K562 (cell line): Measurements from ENCODE around the gene MAP10. TPM values are rescaled to one million over a fixed set of nuclear protein-coding genes. Genes with fewer than 3 reads are reported as not detected.

Experiments used
- CCNT2 ChIP-seq: IDR thresholded peaks from 2 replicates; pipeline ENCODE4 v1.6.1; 2011; ENCODE audit warnings: borderline replicate concordance, low read depth, mild to moderate bottlenecking, moderate library complexity, mixed read lengths, low read length; ENCODE audit not compliant: insufficient read length; ENCODE audit errors: extremely low read depth
- HBP1 ChIP-seq: fragments of 450-650 bp; formaldehyde crosslinking; IDR thresholded peaks from 2 replicates; pipeline ENCODE4 v1.4.0; 2022; ENCODE audit warnings: missing genetic modification characterization
- NFIC ChIP-seq: fragments of 450-650 bp; IDR thresholded peaks from 2 replicates; pipeline ENCODE4 v1.6.1; 2017; ENCODE audit warnings: mild to moderate bottlenecking, inconsistent platforms
- PBX2 ChIP-seq, 2 experiments: IDR thresholded peaks in 1 of 2; conservative IDR thresholded peaks in 1 of 2; 2 replicates each; pipeline ENCODE4 v1.6.1; 2016; ENCODE audit warnings: low read depth in 2 of 2, mild to moderate bottlenecking in 1 of 2, missing compliant biosample characterization in 1 of 2, missing genetic modification characterization in 1 of 2, moderate library complexity in 1 of 2
- PCBP2 ChIP-seq: fragments of 200-400 bp; formaldehyde crosslinking; IDR thresholded peaks from 2 replicates; pipeline ENCODE4 v1.6.1; 2018; ENCODE audit warnings: low read length, low read depth, mild to moderate bottlenecking, moderate library complexity; ENCODE audit not compliant: poor library complexity, severe bottlenecking
- PHF21A ChIP-seq: fragments of 450-650 bp; IDR thresholded peaks from 2 replicates; pipeline ENCODE4 v1.6.1; 2017; ENCODE audit warnings: low read depth, borderline replicate concordance
- PHF8 ChIP-seq: fragments of 200-600 bp; sonication (generic); IDR thresholded peaks from 2 replicates; pipeline ENCODE4 v1.6.1; 2012; ENCODE audit warnings: mixed run types, mild to moderate bottlenecking, inconsistent platforms, low read length, moderate library complexity, borderline replicate concordance
- POLR2B ChIP-seq: fragments of 450-650 bp; IDR thresholded peaks from 2 replicates; pipeline ENCODE4 v1.6.1; 2018; ENCODE audit warnings: low read depth; ENCODE audit not compliant: partially characterized antibody
- PYGO2 ChIP-seq: fragments of 450-650 bp; IDR thresholded peaks from 2 replicates; pipeline ENCODE4 v1.6.1; 2016; ENCODE audit warnings: mild to moderate bottlenecking, missing genetic modification characterization, moderate library complexity, missing compliant biosample characterization
- RBM39 ChIP-seq: fragments of 200-400 bp; formaldehyde crosslinking; optimal IDR thresholded peaks from 2 replicates; pipeline ENCODE3; 2018; ENCODE audit warnings: low read depth, low read length
- SETDB1 ChIP-seq: IDR thresholded peaks from one replicate; pipeline ENCODE4 v1.6.1; 2012; ENCODE audit warnings: low read length, control low read depth, inconsistent platforms
- SFPQ ChIP-seq: fragments of 200-400 bp; formaldehyde crosslinking; IDR thresholded peaks from 2 replicates; pipeline ENCODE4 v1.6.1; 2017; ENCODE audit warnings: mild to moderate bottlenecking, low read depth, low read length, moderate library complexity
- SMARCB1 ChIP-seq: IDR thresholded peaks from 2 replicates; pipeline ENCODE4 v1.6.1; 2011; ENCODE audit warnings: improper control_type of control experiment, low read depth; ENCODE audit not compliant: insufficient read length
- TEAD1 ChIP-seq, 2 experiments: fragments of 450-650 bp in 1 of 2; sonication (generic) in 1 of 2; formaldehyde crosslinking; IDR thresholded peaks; 2 replicates each; pipeline versions ENCODE4 v1.4.0 to v1.8.0; 2020 to 2022; ENCODE audit warnings: mild to moderate bottlenecking in 2 of 2, missing genetic modification reagents in 1 of 2
- YBX1 ChIP-seq: fragments of 450-650 bp; IDR thresholded peaks from 2 replicates; pipeline ENCODE4 v1.7.1; 2016; ENCODE audit warnings: mild to moderate bottlenecking
- ZBTB26 ChIP-seq: fragments of 450-650 bp; formaldehyde crosslinking; IDR thresholded peaks from 2 replicates; pipeline ENCODE4 v1.4.0; 2022; ENCODE audit warnings: missing genetic modification characterization
- ZBTB8A ChIP-seq: fragments of 450-650 bp; IDR thresholded peaks from 2 replicates; pipeline ENCODE4 v1.6.1; 2018; ENCODE audit warnings: mild to moderate bottlenecking, moderate library complexity; ENCODE audit not compliant: partially characterized antibody
- ZNF124 ChIP-seq: sonication (generic); formaldehyde crosslinking; IDR thresholded peaks from 2 replicates; pipeline ENCODE4 v1.8.1; 2022; ENCODE audit warnings: missing genetic modification reagents
- ZNF766 ChIP-seq: fragments of 200-800 bp; sonication (Bioruptor generic); conservative IDR thresholded peaks from 2 replicates; pipeline ENCODE4 v1.6.1; 2016; ENCODE audit warnings: missing genetic modification characterization, missing compliant biosample characterization
- ZNF780A ChIP-seq: fragments of 250-450 bp; sonication (Bioruptor Pico); IDR thresholded peaks from 2 replicates; pipeline ENCODE4 v1.5.0; 2021; ENCODE audit warnings: mild to moderate bottlenecking
- polyA plus RNA-seq, 8 experiments: library from polyadenylated mRNA; depleted of rRNA in 4 of 8; stranded (reverse) in 5 of 8; unstranded in 3 of 8; fragments of >200 nt; fragmentation: Nextera tagmentation in 2 of 8; fragmentation: Illumina TruSeq in 1 of 8; extraction: Ambion mirVana in 2 of 8; extraction: Trizol in 1 of 8; gene quantifications; 2 replicates each; pipeline versions ENCODE4 v1.2.1 to v1.2.3, GENCODE V29; 2011 to 2014; ENCODE audit warnings: inconsistent platforms in 1 of 8, missing spikeins in 1 of 8
- total RNA-seq, 7 experiments: library from RNA; depleted of rRNA in 6 of 7; stranded (reverse); fragments of >200 nt in 6 of 7; fragmentation: Illumina TruSeq in 2 of 7; extraction: Trizol in 2 of 7; gene quantifications; 2 replicates each; pipeline versions ENCODE4 v1.2.1 to v1.2.3, GENCODE V29; 2011 to 2021; ENCODE audit warnings: low replicate concordance in 1 of 7

The MAP10 gene
- total and polyA plus RNA-seq, 9 of the 15 experiments (the other 6 are each of a cell fraction or from before 2014, with no cell fraction given), result 0.11 to 0.98 (median 0.69) TPM

GRCh38 chr1:232805269-232806185, at the start of gene MAP10 (continued):
- TF ChIP-seq PHF21A (no peak), SMARCB1 (no peak), PCBP2 (no peak), ZNF780A (CRISPR knock-in tag) (no peak), ZNF766 (CRISPR knock-in tag) (no peak), RBM39 (no peak), HBP1 (CRISPR knock-in tag) (no peak), PYGO2 (tag) (no peak), PBX2 (CRISPR knock-in tag; IDR thresholded peaks at IDR 0.05; ENCODE audit: low read depth) (no peak), PBX2 (tag; conservative IDR thresholded peaks at IDR 0.05; ENCODE audit: low read depth) (no peak), SETDB1 (no peak), POLR2B (no peak), ZNF124 (CRISPR knock-in tag) (no peak), NFIC (no peak), ZBTB26 (no peak), SFPQ (no peak), CCNT2 (no peak), YBX1 (no peak), ZBTB8A (no peak), TEAD1 (CRISPR knock-in tag; IDR thresholded peaks at IDR 0.05) (no peak), PHF8 (peak; percentile 73)
